GM21423 (cell line): ENCODE results near the gene KCNH1.

Experiments used
- ATAC-seq: cut with Tn5 transposase; IDR thresholded peaks from one replicate; pipeline ENCODE4 v1.9.1; 2021; ENCODE audit warnings: mild to moderate bottlenecking, moderate library complexity; ENCODE audit not compliant: unreplicated experiment

Gene KCNH1

GRCh38 chr1:210771131-210771530 is 362.8 kb downstream of the KCNH1 start:
- ATAC-seq: no peak

DNA sequence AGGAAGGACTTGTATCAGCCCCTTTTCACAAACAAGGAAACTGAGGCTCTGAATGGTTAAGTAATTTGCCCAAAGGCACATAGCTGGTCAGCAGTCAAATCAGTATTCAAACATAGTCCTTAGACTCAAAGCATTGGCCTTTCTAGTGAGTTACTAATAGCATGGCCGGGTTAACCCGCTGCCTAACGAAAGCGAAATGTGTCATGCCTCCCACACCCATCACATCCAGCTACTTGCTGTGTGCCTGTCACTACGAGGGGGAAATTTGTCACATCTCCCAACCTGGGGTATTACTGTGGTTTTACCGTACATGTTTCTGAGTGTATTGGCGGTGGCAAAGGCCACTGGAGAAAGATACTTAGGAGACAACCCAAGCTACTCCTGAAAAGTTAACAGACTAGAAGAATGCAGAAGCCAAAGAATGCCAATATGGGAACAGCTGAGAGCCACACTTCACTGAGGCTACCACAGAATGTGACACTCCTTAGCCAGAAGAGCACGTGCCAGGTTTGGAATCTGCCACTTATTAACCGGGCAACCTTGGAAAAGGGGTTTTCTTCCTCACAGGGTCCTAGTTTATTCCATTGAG is 363.5 kb downstream of the KCNH1 start:
- no peak for ATAC-seq

GRCh38 chr1:210769473-210769872 is 364.5 kb downstream of the KCNH1 start:
- no peak for ATAC-seq

DNA sequence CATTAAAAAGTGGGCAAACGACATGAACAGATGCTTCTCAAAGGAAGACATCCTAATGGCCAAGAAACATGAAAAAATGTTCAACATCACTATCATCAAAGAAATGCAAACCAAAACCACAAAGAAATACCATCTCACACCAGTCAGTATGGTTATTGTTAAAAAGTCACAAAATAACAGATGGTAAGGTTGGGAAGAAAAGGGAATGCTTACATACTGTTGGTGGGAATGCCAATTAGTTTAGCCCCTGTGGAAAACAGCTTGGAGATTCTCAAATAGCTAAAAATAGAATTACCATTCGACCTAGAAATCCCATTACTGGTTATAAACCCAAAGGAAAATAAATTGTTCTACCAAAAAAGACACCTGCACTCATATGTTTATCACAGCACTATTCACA is 369.4 kb downstream of the KCNH1 start:
- no peak for ATAC-seq

DNA sequence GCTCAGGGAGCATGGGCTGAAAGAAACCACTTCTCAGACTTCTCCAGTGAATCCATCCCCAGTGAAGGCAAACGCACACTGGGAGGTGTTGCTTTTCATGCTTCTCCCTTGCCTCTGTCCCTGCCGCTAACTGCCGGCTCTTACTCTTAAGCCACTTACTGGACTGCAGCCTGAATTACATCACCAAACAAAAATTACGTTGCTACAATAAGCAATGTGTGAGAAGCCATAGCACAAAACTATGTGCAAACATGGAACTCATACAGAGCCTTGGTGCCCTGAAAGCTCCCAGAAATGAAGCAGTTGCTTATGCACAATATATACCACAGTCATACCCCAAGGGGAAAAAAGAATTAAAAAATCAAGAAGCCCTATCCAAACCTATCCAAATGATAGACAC is 375.2 kb downstream of the KCNH1 start:
- no peak for ATAC-seq

DNA sequence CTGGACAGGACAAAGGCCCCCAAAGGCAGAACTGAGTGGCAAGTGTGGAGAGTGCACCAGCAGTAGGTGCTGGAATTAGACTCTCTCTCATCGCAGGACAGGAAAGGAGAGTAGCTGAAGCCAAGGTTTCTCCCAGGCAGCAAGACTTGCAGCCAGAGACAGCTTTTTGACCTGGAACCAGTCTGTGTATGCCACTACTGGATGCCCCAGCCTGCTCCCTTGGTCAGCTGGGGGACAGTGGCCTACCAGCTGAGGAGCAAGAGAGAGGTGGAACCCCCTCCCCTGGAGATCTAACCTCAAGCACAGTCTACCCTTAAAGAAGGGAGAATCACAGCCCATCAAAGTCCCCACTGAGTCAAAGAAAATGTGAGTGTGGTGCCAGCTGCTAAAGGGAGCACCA is 375.7 kb downstream of the KCNH1 start:
- no peak for ATAC-seq

DNA sequence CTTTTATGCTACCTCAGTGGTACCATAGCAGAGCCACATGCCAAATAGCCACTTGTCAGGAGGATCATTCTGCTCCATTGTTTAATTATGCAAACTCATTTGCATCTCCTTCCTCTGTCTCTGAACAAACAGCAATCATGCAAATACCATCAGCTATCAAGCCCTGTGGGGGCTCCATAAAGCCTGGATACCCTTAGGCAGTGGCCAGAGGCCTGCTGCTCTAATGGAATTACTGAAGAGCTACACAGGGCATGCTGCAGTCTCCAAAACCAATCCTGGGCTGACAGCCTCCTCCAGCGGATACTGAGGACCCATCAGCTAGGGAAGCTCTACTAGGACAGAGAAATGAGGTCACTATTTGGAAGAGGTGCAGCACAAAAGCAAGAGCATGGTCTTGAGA is 376.3 kb downstream of the KCNH1 start:
- ATAC-seq: no peak

DNA sequence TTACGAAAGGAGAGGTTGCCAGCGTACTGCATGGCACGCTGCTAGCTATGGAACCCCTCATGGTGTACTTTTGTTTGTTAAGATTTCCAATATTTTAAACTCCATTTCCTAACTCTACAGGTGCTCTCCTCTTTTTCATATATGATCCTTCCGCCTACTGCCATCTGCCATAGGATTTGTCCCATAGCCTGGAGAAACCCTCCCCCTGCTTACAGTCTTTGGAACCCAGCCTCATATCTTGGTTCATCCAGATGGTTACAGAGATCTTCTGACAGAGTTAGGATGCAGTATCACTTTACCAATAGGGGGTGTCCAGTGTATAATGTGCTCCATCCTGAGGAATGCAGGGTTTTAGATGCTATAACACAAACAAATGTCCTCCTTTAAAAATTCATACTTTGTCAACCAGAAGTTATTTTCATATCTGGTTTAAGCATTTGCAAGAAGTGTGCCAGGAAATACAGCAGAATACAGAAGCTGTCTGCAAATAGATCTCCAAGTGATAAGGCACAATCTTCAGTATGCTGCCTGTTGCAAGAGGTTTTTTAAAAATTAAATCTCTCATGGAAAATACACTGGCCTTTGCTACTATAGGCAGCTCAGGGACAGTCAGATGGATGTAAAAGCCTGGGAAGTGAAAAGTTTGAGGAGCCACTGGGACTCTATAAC is 377.8 kb downstream of the KCNH1 start:
- ATAC-seq: no peak

- ATAC-seq: no peak
These were observed 378.9 kb downstream of the KCNH1 start for GRCh38 chr1:210754878-210755665.

- no peak for ATAC-seq
These were observed 382.0 kb downstream of the KCNH1 start for GRCh38 chr1:210751911-210752310.

- ATAC-seq: no peak
These were observed 383.5 kb downstream of the KCNH1 start for GRCh38 chr1:210750468-210750867.

DNA sequence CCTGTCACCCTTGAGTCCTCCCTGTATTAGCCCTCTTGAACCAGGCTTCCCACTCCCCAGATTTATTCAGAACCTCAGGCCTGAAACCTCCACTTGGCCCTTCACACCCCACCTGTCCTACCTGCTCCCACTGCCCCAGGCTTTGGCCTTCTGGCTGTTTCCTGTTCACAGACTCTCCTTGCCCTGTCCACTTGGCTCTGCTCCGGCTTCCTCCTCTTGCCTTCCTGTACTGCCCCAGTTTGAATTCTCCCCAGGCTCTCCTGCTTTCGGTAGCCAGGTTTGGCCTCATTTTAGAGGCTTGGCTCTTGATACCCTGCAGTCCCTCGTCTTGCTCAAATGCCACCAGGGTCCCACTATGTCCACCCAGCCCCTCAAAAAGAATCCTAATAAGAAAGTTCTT is 385.2 kb downstream of the KCNH1 start:
- no peak for ATAC-seq

- ATAC-seq: no peak
These were observed 386.1 kb downstream of the KCNH1 start for GRCh38 chr1:210747890-210748289.

GRCh38 chr1:210747112-210747511 is 386.8 kb downstream of the KCNH1 start:
- no peak for ATAC-seq

GRCh38 chr1:210746024-210746731 is 387.8 kb downstream of the KCNH1 start:
- no peak for ATAC-seq

DNA sequence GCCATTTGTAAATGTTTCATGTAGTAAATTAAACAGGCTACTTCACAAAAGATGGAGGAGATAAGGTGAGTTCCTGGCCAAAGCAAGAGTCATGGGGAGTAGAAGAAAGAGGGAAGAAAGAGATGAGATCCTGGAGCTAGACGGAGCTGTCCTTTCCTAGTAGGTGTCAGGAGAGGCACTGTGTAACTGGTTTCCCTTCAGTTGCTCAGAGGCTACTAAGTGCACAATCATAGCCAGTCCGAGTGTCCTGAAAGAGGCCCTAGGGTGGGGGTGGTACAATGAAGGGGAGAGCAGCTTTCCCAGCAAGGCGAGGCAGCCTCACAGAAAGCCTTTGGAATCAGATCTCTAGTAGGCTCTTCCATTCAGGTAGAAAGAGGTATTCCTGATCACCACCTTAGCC is 390.9 kb downstream of the KCNH1 start:
- no peak for ATAC-seq

DNA sequence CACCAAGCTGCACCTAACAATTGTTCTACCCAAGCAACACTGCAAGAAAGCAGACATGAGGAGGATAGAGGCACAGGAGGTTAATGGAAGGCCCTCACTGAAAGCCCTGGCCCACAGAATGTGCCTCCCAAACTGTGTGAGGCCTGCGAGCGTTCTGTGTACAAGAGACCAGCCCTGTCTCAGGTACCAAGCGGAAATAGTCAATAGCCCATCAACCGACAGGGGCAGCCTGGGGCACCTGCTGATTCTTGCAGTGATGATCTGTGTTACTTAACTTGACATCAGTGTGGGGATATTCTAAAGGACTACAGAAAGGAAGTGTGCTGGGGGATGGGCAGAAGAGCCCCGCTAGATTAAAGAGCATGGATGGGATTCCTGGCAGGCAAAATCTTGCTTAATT is 392.4 kb downstream of the KCNH1 start:
- ATAC-seq: no peak

- ATAC-seq: no peak
These were observed 394.3 kb downstream of the KCNH1 start for GRCh38 chr1:210739627-210740026.

DNA sequence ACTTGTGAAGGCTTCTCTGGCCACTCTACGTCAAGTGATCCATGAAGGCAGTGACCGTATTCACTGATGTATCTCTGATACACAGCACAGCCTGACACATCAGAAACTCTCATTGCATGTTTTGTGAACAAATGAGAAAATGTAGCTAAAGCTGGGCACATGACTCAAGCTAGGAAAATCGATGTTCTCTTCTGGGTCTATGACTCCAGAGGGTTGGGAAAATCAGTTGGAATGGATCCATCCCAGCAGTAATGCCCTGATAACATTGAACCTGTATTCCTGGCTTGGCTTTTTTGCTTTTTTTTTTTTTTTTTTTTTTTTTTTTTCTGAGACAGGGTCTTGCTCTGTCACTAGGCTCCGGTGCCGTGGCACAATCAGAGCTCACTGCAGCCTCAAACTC is 395.7 kb downstream of the KCNH1 start:
- ATAC-seq: no peak

DNA sequence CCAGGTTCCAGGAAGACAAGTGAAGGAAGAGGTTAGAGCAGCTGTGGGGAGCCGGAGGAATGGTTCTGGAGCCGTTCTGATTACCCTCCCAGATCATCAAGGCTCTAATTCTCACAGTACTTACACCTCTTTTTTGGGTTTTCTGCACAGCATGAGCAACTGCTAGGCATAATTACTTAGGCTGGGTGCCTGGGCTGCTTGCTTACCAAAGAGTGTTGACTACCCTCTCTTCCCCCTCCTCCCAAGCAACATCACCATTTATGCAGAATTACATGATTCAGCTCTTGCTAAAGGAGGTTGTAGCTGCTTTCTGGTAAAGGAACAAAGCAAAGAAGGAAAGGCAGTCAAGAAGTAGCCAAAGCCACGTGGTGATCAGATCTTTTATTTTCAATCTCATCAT is 397.2 kb downstream of the KCNH1 start:
- no peak for ATAC-seq

DNA sequence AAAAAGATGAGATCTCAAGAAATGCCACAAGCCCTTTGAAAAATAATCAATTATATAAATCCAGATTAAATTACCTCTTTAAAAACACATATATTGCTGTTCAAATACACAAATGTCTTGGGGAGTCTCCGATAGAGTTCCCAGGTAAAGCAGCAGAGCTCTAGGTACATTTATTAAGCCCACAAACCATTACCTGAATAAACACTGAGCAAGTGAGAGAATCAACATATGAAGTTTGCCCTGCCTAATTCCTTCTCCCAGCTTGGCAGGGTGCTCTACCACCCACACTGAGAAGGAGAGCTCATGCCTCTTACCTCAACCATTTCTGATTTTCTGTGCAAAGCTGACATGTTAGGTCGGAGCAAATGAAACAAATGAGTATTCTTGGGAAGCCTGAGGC is 402.4 kb downstream of the KCNH1 start:
- no peak for ATAC-seq

DNA sequence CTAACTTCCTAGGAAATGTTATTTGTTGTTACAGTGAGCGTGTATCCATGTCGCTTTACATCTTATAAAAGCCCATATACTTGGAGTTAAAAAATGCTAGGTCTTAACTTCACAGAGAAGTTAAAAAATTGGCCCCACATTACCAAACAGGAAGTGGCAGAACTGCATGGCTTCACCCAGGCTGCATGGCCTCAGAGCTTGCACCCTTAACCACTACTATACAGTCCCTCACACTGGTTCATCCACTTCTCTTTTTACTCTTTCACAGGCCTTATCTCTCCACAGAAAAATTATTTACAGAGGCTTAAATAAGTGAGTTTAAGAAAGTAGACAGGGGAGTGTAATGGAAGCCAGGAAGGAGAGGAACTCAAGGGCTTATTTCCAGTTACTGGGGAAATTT is 402.8 kb downstream of the KCNH1 start:
- no peak for ATAC-seq
